Activated naive CD4-positive, alpha-beta T cell (primary cell): ENCODE results near the gene TM4SF20.

Experiments used
- DNase-seq, 4 experiments: peaks; one replicate each; lab custom pipeline; 2025; lab: John Stamatoyannopoulos, UW

Gene TM4SF20, protein sequence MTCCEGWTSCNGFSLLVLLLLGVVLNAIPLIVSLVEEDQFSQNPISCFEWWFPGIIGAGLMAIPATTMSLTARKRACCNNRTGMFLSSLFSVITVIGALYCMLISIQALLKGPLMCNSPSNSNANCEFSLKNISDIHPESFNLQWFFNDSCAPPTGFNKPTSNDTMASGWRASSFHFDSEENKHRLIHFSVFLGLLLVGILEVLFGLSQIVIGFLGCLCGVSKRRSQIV

DNA sequence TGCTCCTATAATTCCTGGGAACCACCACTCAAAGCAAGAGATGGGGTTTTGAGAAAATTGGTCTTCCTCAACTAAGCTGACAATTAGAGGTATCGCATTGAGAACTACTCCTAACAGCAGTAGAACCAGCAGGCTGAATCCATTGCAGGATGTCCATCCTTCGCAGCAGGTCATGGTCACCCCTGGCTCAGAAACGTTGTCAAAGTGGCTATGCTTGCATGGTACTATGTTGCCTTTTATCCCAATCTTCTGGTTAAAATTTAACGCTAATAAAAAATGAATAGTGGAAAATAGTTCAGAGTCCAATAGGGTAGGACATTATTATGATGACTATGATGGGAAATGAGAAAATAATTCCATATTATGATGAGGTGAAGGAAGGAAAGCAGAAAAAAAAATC lies at the start of gene TM4SF20:
Gene TM4SF20, minus strand, starts transcription at position 212 of the 400 bp plus-strand sequence. Its CDS starts 38 bp downstream, at position 174.
- no peak for DNase-seq

DNA sequence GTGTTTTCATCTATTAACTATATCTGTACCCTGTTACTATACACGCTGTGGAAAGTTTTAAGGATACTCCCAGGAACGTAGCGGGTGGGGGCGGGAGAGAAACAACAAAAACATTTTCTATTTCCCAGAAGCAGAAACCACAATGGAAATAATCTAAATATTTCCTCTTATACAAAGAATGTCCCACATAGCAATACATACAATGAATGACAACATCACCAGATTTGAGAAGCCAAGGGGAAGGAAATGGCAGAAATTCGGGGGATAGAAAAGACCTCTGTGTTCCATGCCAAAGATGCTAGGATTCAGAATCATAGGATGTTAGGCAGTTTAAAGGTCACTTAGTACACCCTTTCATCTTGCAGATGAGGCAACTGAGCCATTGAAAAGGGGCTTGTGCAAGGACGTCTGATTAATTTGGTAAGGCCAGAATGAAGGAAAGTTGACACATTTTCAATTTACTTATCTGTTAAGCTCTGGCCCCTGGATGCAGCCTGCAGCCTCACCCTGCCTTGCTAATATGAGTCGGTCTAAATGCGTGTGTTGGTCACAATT lies 49.7 kb upstream of the TM4SF20 start:
- DNase-seq: no peak

DNA sequence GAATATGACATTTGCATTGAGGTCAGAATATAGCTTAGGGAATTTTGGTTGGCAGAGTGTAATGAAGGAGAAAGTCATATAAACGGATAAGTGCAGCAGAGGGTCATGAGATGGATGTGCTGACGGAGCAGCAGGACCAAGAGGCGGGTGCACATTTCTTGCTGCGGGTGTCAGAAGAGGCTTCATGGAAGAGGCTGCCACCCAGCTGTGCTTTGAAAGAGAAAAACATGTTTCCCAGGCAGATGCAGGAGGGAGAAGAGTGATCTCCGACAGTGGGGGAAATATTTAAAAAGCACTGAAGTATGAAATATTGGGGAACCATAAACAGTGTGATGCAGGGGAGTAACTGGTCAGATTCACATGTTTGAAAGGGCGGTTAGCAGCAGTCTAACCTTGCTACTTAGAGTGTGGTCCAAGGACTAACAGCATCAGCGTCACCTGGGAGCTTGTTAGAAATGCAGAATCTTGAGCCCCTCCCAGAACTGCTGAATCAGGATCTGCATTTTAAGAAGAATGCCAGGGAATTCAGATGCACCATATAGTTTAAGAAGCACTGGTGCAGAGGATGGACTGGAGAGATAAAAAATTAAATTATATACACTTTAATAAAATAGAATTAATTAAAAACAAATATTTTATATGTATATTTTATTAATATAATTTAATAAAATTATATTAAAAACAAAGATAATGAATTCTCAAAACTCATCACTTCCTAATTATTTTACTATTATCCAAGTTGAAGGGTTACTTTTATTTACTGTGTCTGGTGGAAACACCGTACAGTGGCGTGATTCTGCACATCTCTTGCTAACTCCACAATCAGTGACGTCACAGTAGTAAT lies 44.8 kb upstream of the TM4SF20 start:
- DNase-seq: no peak

DNA sequence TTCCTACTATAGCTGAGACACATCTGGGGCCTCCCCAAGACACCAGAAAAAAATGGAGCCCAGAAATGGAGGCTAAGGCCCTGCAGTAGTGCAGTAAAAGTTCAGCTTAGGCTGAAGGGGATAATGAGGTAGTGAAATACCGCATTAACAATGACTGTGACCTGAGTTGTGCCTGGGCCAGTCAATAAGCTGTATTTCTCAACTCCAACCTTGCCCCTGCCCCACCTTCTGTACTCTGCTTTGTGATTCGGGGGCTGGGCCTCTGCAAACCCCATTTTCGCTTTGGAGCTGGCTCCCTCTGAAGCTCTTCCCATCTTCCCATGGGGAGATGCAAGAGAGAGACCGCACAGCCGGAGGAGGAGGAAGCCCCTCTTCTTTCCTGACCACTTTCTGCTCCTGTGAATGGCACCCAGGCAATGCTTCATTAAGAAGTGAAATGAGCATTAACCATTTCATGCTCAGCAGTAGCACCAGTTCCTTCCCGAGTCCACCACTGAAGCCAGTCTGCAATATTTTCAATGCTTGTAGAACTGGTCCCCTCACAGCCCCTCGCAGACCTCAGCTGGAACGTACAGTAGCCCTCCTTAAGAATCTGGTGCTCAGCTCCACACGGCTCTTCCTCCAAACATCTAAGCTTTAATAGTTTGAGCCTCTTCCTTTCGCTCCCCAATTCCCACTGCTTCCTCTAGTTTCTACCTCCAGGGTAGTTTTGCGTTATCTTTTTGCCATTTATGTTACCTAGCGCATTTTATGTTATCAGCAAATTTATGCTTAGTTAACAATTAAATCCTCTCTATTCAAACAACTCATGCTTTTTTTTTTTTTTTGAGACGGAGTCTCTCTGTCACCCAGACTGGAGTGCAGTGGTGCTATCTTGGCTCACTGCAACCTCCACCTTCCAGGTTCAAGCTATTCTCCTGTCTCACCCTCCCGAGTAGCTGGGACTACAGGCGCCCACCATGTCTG lies 41.3 kb upstream of the TM4SF20 start:
- DNase-seq: no peak

DNA sequence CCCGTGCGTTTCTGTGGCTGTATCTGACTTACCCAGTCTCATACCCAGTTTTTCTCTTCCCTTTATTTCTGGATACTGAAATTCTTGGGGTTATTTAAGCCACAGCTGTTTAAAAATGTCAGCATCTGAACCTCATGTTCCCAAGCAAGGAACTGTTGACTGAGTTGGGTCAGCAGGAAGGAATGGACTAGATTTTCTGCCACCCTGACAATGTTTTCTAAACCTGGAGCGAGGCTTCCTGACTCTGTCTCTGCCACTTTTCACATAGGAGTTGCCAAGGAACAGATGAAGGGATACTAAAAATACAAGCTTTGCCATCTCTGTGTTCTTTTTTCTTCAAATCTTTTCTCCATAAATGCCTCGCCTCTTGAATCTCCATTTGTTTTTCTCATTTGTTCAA lies 37.6 kb upstream of the TM4SF20 start:
- no peak for DNase-seq

DNA sequence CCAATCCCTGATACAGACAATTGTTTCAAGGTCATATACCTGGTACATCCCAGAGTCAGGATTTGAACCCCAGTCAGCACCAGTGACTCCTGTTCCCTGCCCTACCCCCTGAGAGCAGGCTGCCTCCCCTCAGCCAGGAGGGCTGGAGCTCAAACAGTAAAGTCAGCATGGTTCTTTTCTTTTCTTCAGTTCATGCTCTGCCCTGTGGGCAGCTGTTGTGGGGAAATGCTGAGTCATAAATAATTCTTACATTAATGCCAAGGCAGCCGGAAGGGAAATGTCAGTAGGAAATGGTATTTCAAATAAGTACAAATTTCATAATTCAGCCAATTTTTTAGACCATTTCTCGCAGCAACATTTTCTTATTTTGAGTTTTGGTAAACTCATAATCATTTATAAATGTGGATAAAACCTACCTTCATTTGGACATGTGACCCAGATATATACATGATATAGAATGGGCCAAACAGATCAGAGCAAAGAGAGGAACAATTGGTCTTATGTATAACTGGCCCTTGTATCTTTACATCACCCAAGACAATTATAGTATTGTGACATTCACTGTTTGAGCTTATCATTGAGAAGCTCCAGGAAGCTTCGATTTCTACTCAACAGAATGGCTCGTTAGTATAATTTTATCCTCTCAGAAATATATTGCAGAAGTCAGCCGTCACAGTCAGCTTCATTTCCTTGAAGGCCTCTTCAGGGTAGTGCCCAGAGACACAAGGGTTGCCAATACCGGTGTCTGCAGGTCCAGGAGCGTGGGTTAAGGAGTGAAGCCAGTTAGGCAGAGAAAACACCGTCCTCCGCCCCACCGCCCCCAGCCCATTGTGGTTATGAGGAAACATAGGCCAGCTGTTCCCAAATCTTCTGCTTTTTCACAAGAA lies 36.7 kb upstream of the TM4SF20 start:
- DNase-seq: no peak

DNA sequence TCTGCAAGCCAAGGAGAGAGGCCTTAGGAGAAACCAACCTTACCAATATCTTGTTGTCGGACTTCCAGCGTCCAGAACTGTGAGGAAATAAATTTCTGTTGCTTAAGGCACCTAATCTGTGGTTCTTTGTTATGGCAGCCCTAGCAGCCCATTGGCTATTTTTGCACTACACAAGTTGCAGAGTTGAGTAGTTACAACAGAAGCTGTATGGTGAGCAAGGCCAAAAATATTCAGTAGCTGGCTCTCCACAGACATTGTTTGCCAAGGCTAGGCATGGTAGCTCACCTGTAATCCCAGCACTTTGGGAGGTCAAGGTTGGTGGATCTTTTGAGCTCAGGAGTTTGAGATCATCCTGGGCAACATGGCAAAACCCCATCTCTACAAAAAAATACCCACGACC lies 35.7 kb upstream of the TM4SF20 start:
- no peak for DNase-seq

DNA sequence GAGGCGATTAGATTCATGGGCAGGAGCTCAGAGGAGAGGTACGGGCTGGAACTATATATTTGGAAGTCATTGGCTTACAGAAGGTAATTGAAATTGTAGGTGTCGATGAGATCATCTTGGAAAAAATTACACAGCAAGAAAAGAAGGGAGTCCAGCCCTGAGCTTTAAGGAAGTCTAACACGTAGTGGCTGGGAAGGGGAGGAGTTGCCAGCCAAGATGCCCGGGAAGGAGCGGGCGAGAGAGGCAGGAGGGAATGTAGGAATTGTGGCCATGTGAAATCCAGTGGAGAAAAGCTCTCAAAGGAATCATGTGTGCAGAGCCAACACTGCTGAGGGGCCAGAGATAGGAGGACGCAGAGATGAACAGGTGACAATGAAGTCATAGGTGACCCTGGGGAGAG lies 34.3 kb upstream of the TM4SF20 start:
- no peak for DNase-seq

DNA sequence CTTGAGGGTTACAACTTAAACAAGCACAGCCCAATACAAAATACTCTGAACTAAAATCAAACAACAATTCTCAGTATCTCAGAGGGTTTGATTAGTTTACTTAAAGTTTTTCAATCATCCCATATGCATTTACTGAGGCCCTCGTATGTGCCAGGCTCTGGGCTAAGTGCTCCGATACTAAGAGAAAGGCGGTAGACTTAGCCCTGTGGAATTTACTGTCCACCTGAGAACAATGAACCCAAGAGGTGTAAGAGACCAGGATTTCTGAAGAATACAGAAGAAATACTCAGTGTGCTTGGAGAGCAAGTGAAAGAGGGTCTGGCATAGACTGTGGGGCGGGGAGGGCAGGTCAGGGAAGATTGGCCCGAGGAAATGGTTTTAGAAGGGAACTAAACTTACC lies 33.8 kb upstream of the TM4SF20 start:
- DNase-seq: no peak

DNA sequence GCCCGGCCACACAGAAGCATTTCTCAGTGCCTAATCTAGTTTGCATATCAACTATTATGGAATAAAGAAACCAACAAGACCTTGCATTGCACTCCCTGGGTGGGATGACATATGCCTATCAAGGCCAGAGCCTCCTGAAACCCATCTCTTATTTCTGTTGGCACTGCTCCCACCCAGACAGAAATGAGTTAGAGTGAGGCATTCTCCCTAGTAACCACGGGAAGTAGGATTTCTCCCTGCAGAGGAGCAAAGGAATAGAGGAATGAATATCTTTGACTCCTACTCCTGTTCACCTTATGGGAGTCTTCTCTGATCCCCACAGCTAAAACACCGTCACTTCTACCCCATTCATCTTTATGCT lies 32.9 kb upstream of the TM4SF20 start:
- no peak for DNase-seq

DNA sequence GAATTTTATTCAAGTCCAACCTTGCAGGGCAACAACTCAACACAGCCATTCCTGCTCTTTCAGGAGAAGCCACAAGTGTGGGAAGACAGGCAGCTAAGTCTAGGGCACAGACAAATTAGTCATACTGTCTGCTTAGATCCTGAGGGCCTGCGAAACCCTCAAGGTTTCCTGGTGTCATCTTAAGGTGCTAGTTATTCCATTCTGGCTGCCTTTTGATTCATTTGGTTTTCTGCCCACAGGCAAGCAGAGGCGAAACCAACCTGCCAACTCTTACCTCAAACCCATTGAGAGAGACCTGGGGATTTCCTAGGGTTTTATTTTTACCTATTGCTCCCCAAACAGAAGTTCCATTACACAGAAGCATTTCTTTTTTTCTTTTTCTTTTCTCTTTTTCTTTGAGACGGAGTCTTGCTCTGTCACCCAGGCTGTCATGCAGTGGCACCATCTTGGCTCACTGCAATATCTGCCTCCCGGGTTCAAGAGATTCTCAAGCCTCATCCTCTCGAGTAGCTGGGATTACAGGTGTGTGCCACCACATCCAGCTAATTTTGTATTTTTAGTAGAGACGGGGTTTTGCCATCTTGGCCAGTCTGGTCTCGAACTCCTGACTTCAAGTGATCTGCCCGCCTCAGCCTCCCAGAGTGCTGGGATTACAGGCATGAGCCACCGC lies 32.3 kb upstream of the TM4SF20 start:
- no peak for DNase-seq

DNA sequence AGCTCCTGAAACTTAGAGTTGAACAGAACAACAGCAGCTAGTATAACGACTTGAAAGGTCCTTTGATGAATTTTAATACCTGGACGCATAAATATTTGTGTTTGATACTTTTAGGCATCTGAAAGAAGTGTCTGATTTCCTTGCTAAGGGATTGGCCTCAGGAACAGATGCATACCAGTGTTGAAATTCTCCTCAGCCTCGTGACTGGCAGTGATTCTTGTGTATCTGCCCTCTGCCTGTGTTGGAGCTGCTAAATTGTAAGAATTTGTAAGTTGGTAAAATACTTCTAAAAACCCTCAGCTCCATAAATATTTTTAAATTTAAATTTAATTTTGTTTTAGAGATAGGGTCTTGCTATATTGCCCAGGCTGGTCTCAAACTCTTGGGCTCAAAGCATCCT lies 31.1 kb upstream of the TM4SF20 start:
- DNase-seq: no peak

DNA sequence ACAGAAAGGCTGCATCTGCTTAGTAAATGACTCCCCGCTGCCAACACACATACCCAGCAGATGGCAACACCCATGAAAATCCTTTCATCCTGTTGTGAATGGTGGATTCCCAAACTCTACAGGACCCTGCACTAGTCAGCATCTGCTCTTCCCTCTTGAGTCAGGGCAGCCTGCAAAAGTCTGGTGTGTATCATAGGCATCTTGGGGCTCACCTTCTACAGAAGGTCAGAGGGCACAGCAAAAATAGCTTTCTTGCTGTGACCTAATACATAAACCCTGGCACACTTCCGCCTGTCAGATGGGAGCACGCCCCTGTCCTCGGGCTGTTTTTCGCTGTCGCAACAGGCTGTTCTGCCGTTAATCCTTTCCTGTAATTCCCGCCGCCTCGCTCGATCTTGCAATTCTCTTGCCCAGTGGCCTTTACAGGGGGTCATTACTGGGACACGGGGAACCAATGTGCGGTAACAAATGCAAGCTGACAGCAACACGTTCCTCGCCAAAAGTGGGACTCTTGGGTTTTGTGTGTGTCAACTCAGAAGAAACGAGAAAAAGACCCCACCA lies 28.6 kb upstream of the TM4SF20 start:
- DNase-seq: no peak

DNA sequence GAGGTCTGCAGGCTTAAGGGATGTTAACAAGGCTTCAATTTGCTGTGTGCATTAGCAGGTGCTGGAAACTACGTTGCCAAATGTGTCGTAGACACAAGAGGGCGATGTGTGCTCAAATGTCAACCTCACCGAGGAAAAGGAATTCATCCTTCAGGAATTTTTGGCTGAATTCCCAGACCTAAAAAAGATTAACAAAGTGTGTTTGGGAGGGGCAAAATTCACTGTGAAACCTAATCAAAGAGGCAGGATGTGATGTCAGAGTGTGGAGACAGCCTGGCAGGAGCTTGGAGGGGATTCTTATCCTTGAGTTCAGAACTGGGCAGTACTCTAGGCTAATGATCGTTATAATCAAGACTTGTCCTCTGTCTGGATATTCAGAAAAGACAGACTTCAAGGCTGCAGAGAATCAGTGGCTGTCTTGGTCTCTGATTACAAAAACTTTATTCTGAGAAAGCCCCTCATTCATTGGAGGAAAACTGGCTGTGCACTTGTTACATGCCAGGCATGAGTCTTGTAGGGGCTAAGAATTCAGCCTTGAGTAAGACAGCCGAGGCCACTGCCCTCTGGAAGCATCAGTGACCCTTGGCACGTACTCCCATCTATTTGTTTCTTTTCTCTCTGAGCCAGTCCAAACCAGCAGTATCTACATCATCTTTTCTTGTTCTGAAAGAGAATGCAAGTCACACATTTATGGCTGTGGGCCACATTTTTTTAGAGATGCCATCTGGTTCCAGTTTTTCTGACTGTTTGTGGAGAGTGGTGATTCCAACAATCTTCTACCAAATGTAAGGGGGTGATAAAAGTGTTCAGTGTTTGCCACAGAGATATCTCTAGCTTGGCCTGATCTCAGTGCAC lies 27.3 kb upstream of the TM4SF20 start:
- no peak for DNase-seq

DNA sequence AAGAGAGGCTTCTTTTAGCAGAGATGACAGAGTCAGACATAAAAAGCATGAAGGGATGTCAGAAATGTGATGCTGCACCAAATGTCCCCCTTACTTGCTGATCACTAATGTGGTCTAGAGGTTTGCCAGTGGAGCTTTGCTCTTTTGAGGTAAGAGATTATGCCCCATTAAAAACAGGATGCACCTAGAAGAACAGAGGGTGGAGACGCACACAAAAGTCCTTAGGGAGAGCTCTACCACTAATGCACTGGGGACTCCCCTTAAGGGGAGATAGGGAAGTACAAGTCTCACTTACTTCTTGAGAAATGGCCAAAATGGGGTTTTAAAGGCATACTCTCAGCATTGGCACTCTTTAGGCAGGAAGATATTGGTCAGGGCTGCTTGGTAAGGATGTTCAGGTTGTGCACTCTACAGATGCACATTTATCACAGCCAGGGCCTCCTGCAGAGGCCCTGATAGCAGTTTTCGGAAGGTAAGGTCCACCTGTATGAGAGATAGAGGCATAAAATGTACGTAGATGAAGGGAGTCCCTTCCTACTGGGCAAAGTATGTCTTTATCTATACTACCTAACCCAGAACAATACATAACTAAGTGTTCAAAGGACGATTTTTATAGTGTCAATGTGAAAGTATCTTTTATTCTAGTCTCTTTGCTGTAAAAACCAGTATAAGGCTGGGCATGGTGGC lies 25.6 kb upstream of the TM4SF20 start:
- DNase-seq: no peak

DNA sequence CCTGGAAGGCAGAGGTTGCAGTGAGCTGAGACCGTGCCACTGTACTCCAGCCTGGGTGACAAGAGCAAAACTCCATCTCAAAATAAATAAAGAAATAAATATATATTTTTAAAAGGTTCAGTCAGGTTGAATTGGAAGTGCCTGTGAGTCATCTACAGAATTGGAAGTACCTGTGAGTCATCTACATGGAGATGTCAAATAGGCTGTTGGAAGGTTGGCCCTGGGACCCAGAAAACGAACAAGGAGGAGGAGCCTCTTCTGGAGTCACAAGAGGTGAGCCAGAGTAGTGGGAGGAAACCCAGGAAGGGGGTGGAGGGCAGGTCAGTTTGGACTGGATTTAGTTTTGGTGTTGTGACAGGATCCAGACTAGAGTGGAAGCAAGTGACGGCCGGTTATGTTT lies 23.9 kb upstream of the TM4SF20 start:
- DNase-seq: no peak

DNA sequence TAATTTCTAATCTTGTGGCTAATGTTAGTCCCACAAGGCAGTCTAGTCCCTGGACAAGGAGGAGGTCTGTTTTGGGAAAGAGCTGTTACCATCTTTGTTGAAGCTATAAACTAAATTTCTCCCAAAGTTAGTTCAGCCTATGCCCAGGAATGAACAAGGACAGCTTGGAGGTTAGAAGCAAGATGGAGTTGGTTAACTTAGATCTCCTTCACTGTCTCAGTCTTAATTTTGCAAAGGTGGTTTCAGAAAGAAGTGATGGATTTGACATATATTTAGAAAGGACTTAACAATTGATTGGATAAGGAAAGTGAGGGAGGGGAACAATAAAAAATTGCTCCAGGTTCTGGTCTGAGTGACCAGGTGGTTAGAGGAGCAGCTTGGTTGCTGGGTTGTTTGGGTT lies 23.2 kb upstream of the TM4SF20 start:
- DNase-seq: no peak

DNA sequence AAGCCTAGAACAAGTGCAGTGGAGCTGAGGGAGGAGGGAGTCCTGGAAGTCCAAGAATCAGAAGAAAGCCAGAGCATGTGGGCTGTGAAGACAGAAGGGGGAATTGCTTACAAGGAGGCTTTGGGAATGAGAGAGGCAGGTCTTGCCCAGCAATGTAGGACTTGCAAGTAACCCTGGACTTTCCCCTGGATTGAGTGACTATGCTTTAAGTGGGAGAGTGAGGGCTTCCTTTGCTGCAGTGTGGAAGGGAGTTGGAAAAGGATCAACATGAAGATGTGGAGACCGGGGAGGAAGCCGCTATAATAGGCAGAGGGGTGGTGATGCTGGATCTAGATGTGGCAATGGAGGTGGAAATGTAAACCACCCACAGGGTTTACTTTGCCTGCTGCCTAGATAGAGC lies 22.4 kb upstream of the TM4SF20 start:
- DNase-seq: no peak
